HG02759 (cell line): ENCODE measurements around the gene SRSF10.
"Not testable (repeated sequence)": the region's sequence is repeated elsewhere in the genome, so short reads cannot be mapped to it uniquely, and the experiment has no call there.

Experiments
- ATAC-seq: cut with Tn5 transposase; IDR thresholded peaks from one replicate; pipeline ENCODE4 v1.9.1; 2021; ENCODE audit warnings: mild to moderate bottlenecking, moderate library complexity; ENCODE audit not compliant: unreplicated experiment

Gene SRSF10

GRCh38 chr1:23979881-23980727 lies at the start of gene SRSF10:
Gene SRSF10 (minus strand): TSS chr1:23980327. CDS start chr1:23980255, 72 bp downstream.
- ATAC-seq: peak; percentile 95

GRCh38 chr1:24027838-24028468 lies 47.8 kb upstream of the SRSF10 start:
- ATAC-seq: no peak

- no peak for ATAC-seq
Measured at GRCh38 chr1:24022581-24023361, 42.6 kb upstream of the SRSF10 start.

- no peak for ATAC-seq
Measured at GRCh38 chr1:24021403-24022266, 41.5 kb upstream of the SRSF10 start.

- ATAC-seq: no peak
Measured at GRCh38 chr1:24020470-24020869, 40.3 kb upstream of the SRSF10 start.

GRCh38 chr1:24020025-24020424 lies 39.9 kb upstream of the SRSF10 start:
- no peak for ATAC-seq

- no peak for ATAC-seq
Measured at GRCh38 chr1:24018611-24019580, 38.8 kb upstream of the SRSF10 start.

- ATAC-seq: no peak
Measured at GRCh38 chr1:24015221-24016210, 35.4 kb upstream of the SRSF10 start.

- ATAC-seq: not testable (repeated sequence)
Measured at GRCh38 chr1:24012878-24013277, 32.8 kb upstream of the SRSF10 start.

GRCh38 chr1:24010650-24011049 lies 30.5 kb upstream of the SRSF10 start:
- no peak for ATAC-seq

- ATAC-seq: no peak
Measured at GRCh38 chr1:24009406-24009805, 29.3 kb upstream of the SRSF10 start.

GRCh38 chr1:24008574-24009184 lies 28.6 kb upstream of the SRSF10 start:
- ATAC-seq: not testable (repeated sequence)

GRCh38 chr1:24007079-24007478 lies 27.0 kb upstream of the SRSF10 start:
- ATAC-seq: no peak

GRCh38 chr1:24005163-24005562 lies 25.0 kb upstream of the SRSF10 start:
- no peak for ATAC-seq

GRCh38 chr1:24004132-24004531 lies 24.0 kb upstream of the SRSF10 start:
- ATAC-seq: no peak

GRCh38 chr1:24003331-24003972 lies 23.3 kb upstream of the SRSF10 start:
- ATAC-seq: no peak

- ATAC-seq: no peak
Measured at GRCh38 chr1:24002695-24003094, 22.6 kb upstream of the SRSF10 start.
